Measurements from ENCODE around the gene JMJD1C. TPM values are rescaled to one million over a fixed set of nuclear protein-coding genes. Genes with fewer than 3 reads are reported as not detected.

JMJD1C gene
- total and polyA plus RNA-seq, 11 donors = 20.3 to 54.6 (median 34.1) TPM

- Histone ChIP-seq H3K27me3 (no peaks in the 10 kb centered on the region), H3K27ac (peak overlapping the region in 1 of 12 donors; percentile 0), H3K9me3 (peaks cover 0 to 34% (median 0%) of the 10 kb centered on the region in 12 donors), H3K4me3 (no peak overlapping the region), H3K36me3 (no peaks in the 10 kb centered on the region), H3K4me1 (peaks cover 0 to 41% (median 0%) of the 10 kb centered on the region in 12 donors)
- ATAC-seq (no peak), DNase-seq (no peak)
- WGBS, 4 donors = 94 to 98% (median 98%) methylated on average over 6 of the region's 6 CpGs
- no peak for TF ChIP-seq CTCF (IDR thresholded peaks at IDR 0.05)
- TF ChIP-seq POLR2A (IDR thresholded peaks at IDR 0.05) = no peak
- intact Hi-C loops (cut with DNase I) = no loop called here
Measured at GRCh38 chr10:63392224-63392623, 73.6 kb downstream of the JMJD1C start.

- Histone ChIP-seq H3K4me3 (no peak overlapping the region), H3K4me1 (peaks cover 0 to 41% (median 0%) of the 10 kb centered on the region in 12 donors), H3K27ac (peak overlapping the region in 1 of 12 donors; percentile 0), H3K27me3 (no peaks in the 10 kb centered on the region), H3K9me3 (peaks cover 0 to 34% (median 0%) of the 10 kb centered on the region in 12 donors), H3K36me3 (no peaks in the 10 kb centered on the region)
- intact Hi-C loops (cut with DNase I) = no loop called here
- DNase-seq = no peak
- WGBS, 4 donors = 90 to 98% (median 94%) methylated on average over 4 of the region's 4 CpGs
- ATAC-seq = no peak
- no peak for TF ChIP-seq POLR2A (IDR thresholded peaks at IDR 0.05)
- TF ChIP-seq CTCF (IDR thresholded peaks at IDR 0.05) = no peak
Measured at GRCh38 chr10:63391812-63392211, 74.0 kb downstream of the JMJD1C start.

- TF ChIP-seq CTCF (IDR thresholded peaks at IDR 0.05) = no peak
- no peak for ATAC-seq
- no peak for DNase-seq
- peaks cover 0 to 38% (median 0%) of the 10 kb centered on the region in 12 donors for H3K4me1 ChIP-seq
- H3K27me3 ChIP-seq = no peaks in the 10 kb centered on the region
- 93 to 99% (median 97%) methylated on average over 1 of the region's 1 CpG for WGBS, 4 donors
- H3K27ac ChIP-seq = no peak overlapping the region
- H3K9me3 ChIP-seq = peaks cover 0 to 34% (median 0%) of the 10 kb centered on the region in 12 donors
- H3K36me3 ChIP-seq = no peaks in the 10 kb centered on the region
- no peak overlapping the region for H3K4me3 ChIP-seq
- intact Hi-C loops (cut with DNase I) = no loop called here
Measured at GRCh38 chr10:63390521-63390920, 75.3 kb downstream of the JMJD1C start.

DNA sequence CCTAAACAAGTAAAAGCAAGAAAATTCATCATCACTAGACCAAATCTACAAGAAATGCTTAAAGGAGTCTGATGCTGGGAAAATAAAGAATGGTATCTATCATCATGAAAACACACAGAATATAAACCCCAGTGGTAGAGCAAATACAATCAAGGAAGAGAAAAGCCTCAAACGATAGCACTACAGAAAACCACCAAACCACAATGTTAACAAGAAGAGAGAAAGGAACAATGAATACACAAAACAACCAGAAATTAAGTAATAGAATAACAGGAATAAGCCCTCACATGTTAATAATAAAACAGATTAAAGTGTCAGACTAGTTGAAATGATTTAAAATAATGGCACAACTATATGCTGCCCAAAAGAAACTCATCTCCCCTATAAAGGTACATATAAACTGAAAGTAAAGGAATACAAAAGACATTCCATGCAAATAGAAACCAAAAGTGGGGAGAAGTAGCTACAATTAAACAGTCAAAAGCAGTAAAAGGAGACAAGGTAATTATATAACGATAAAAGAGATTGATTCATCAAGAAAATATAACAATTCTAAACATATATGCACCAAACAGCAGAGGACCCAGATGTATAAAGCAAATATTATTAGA is 77.3 kb downstream of the JMJD1C start:
- Histone ChIP-seq H3K27me3 (no peaks in the 10 kb centered on the region), H3K27ac (peak overlapping the region in 2 of 12 donors; percentile 11 to 19), H3K4me3 (peak overlapping the region in 1 of 12 donors; percentile 29), H3K9me3 (peaks cover 0 to 34% (median 0%) of the 10 kb centered on the region in 12 donors), H3K4me1 (peaks cover 0 to 34% (median 5%) of the 10 kb centered on the region in 12 donors), H3K36me3 (no peaks in the 10 kb centered on the region)
- intact Hi-C loops (cut with DNase I) = loop anchor here in 1 of 10 donors (10.0 kb wide), 1 partner anchor 114 kb away; no protein-coding TSS in a partner anchor
- whole genome bisulfite sequencing, 4 donors = 60 to 80% (median 71%) methylated on average over 2 of the region's 2 CpGs
- DNase-seq (no peak), ATAC-seq (no peak)
- no peak for TF ChIP-seq CTCF (IDR thresholded peaks at IDR 0.05)
- no peak for TF ChIP-seq POLR2A (IDR thresholded peaks at IDR 0.05)
